Measurements from ENCODE around the gene MIB1.
"Not testable (repeated sequence)": the region's sequence is repeated elsewhere in the genome, so short reads cannot be mapped to it uniquely, and the experiment has no call there.

MIB1 gene

GRCh38 chr18:21743166-21743832, 2.7 kb downstream of the MIB1 start:
- DNase-seq (ENCODE audit: low read depth in 2 of 2) = no peak

GRCh38 chr18:21745231-21745630, 4.6 kb downstream of the MIB1 start:
- no peak for DNase-seq (ENCODE audit: low read depth in 2 of 2)

- DNase-seq (ENCODE audit: low read depth in 2 of 2) = no peak
Measured at GRCh38 chr18:21747268-21747667, 6.7 kb downstream of the MIB1 start.

GRCh38 chr18:21747764-21748693, 7.4 kb downstream of the MIB1 start:
- no peak for DNase-seq (ENCODE audit: low read depth in 2 of 2)

DNA sequence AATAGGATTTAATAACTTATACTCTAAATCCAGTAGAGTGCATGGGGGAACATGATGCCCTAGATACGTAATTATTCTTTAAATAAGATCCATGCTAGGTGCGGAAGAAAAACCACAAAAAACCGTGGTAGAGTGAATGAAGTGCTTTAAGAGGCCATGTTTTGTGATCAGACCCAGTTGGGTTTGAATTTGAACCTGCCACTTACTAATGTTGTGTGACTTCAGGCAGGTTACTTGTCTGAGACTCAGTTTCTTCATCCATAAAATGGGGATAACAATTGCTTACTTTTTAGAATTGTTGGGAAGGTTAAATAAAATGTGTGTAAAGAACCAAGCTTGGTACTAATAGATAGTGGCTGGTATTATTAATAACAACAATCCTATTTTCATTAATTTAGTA, 17.2 kb downstream of the MIB1 start:
- DNase-seq (ENCODE audit: low read depth in 2 of 2) = no peak

DNA sequence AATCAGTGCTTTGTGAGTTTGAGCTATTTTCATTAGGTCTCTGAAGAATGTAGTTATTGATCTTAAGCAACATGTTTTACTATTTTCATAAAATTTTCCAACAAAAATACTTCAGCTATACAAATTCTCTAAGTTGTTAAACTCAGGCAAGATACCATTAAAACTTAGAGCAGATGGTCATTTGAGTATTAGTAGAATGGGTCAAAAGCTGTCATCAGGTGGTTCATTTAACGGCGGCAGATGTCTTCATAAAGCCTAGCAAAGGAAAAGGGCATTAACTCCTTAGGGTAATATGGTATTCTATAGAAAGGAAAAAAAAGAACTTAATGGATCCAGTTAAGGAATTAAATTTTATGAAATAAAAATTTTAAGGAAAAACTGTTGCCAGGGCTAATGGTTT, 19.2 kb downstream of the MIB1 start:
- DNase-seq (ENCODE audit: low read depth in 2 of 2) = no peak

- DNase-seq (ENCODE audit: low read depth in 2 of 2) = no peak
Measured at GRCh38 chr18:21760321-21760720, 19.7 kb downstream of the MIB1 start.

DNA sequence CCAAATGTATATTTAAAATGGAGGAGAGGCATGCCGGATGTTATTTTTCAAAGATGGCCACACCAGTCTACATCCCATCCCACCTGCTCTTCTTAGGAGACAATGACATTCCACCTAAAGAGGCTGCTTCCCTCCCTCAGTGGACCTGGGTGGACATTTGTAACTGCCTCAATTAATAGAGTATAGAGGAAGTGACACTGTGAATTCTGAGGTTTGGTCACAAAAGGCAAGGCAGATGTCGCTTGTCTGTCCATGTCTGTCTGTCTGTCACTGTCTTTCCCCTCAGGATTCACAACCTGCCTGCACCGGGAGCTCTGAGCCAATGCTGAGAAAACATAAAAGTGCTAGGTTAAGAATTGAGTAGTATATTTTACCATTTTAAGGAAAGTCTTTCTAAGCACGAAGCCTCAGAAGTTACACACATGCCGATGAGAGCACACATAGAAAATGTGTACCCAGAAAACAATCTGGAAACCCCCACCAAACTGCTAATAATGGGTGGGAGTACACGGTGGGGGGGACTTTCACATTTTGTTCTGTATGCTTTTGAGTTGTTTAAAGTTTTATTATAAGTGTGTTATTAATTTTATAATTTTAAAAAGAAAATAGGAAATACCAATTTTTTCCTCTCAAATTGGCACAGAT, 21.0 kb downstream of the MIB1 start:
- DNase-seq (ENCODE audit: low read depth in 2 of 2) = no peak

DNA sequence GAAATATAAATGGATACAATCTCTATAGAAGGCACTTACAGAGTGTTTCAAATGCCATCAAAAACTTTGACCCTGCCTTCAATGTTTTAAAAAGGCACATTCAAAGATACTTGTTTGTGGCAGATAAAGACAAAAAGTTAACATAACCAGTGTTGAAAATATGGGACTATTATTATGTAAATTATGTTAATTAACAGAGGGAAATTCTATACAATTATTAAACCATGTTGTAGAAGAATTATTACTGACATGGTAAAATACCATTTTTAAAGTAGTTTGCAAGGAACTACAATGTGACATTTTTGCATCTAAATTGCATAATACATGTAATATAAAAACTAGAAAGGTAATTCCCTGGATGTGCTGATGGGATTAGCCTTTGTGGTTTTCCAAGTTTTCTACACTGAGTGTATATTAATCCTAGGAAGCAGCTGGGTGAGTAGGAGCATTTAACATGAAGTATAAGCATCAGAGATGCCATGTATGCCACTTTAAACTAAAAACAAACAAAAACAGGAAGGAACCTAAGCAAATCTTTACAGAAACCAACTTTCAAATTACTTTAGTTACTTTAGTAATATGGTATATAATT, 21.7 kb downstream of the MIB1 start:
- no peak for DNase-seq (ENCODE audit: low read depth in 2 of 2)

GRCh38 chr18:21763846-21764646, 23.5 kb downstream of the MIB1 start:
- no peak for DNase-seq (ENCODE audit: low read depth in 2 of 2)

- no peak for DNase-seq (ENCODE audit: low read depth in 2 of 2)
Measured at GRCh38 chr18:21769206-21769605, 28.6 kb downstream of the MIB1 start.

GRCh38 chr18:21774722-21775121, 34.1 kb downstream of the MIB1 start:
- DNase-seq (ENCODE audit: low read depth in 2 of 2) = no peak

- no peak for DNase-seq (ENCODE audit: low read depth in 2 of 2)
Measured at GRCh38 chr18:21777814-21778213, 37.2 kb downstream of the MIB1 start.

GRCh38 chr18:21786526-21786925, 45.9 kb downstream of the MIB1 start:
- DNase-seq (ENCODE audit: low read depth in 2 of 2) = no peak

GRCh38 chr18:21796089-21796488, 55.5 kb downstream of the MIB1 start:
- DNase-seq (ENCODE audit: low read depth in 2 of 2) = not testable (repeated sequence)

DNA sequence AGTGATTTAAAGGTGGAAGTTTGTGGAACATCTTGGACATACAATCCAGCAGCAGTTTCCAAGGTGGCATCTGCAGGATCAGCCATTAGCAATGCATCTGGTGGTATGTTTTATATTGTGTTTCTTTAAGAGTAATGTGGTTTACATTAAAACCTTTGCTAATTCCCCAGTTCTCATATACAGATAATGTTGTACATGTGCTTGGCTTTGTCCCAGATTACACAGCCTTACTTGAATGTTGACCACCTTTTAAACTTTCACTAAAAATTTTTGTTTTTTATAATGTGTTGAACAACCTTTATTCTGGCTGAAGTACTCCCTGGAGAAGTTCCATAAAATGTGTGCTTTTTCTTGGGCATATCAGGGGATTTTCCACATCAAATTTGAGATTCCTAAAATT, 57.5 kb downstream of the MIB1 start:
- no peak for DNase-seq (ENCODE audit: low read depth in 2 of 2)

DNA sequence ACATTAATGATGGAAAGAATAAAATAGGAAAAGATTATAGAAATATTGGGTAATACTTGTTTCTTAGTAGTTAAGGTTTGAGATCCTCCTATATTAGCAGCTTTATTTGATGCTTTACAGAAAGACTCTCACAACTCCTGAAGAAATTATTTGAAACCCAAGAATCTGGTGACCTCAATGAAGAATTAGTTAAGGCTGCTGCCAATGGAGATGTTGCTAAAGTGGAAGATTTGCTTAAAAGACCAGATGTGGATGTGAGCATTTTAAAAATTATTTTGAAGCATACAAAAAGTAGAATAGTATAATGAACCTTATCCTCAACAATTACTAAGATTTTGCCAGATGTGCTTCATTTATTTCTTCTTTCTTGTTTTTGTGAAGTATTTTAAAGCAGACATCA, 59.1 kb downstream of the MIB1 start:
- no peak for DNase-seq (ENCODE audit: low read depth in 2 of 2)

DNA sequence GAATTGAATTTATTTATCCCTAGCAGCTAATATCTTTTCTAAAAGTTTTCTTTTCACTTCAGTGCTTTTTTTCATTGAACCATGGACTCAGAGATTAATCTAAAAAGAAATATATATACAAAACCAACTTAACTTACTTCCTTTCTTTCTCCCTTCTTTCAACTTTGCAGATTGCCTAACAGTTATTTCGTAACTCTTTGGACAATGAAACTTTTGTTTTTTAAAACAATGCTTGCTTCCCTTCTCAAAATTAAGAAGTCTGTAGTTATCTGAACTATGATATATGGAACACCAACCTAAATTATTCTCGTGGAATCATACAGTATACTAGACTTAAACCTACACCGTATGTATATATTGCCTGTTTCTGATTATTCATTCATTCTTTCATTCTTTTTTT, 62.9 kb downstream of the MIB1 start:
- no peak for DNase-seq (ENCODE audit: low read depth in 2 of 2)

GRCh38 chr18:21805771-21806366, 65.3 kb downstream of the MIB1 start:
- DNase-seq (ENCODE audit: low read depth in 2 of 2) = no peak

DNA sequence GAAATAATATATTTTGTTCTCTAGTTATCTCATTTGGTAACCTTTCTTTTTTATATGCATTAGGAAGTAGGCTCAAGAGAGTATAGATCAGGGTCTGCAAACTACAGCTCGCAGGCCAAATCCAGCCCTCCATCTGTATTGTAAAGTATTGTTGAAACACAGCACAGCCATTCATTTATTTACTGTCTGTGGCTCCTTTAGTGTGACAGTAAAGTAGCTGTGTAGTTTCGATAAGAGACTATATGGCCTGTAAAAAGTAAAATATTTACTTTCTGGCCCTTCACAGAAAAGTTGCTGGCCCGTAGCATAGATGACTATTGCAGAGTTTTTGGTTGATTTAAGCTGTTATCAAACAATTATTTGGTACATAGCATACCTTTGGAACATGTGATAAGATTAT, 67.6 kb downstream of the MIB1 start:
- no peak for DNase-seq (ENCODE audit: low read depth in 2 of 2)

GRCh38 chr18:21809725-21810124, 69.1 kb downstream of the MIB1 start:
- DNase-seq (ENCODE audit: low read depth in 2 of 2) = no peak

Measured in stimulated activated CD8-positive, alpha-beta memory T cell treated with anti-CD3 and anti-CD28 coated beads, Interleukin-7, amount 100 ng/mL, for 1 hour (primary cell).